Activated CD4-positive, alpha-beta T cell treated with anti-CD3 and anti-CD28 coated beads, Interleukin-2, Interleukin-4, amounts not matched to agents 100 ng/mL and 50 ng/mL, durations not matched to agents 16 hours and 8 hours (primary cell): ENCODE measurements around the gene PPCS.
"Not testable (repeated sequence)": the region's sequence is repeated elsewhere in the genome, so short reads cannot be mapped to it uniquely, and the experiment has no call there.

Experiments used
- DNase-seq: peaks from one replicate; pipeline ENCODE4 v3.0.0-alpha.2; 2020; ENCODE audit warnings: low spot score

Gene PPCS

DNA sequence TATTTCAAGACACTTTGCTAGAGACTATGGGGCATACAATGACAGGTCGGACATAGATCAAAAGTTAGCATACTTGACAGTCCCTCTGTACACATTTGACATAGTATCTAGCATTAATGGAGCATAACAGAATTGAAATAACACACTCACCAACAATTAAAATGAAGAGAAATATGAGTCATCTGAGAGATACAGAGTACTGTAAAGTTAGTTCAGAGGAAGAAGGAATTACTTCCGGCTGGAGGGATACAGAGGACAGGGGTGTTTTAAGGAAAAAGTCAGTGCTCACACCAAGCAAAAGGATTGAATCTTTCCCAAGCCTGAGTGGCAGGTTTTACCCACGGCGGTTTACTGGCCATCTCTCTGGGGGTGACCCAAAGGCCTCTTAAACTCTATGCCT, 3.0 kb upstream of the PPCS start:
- no peak for DNase-seq

DNA sequence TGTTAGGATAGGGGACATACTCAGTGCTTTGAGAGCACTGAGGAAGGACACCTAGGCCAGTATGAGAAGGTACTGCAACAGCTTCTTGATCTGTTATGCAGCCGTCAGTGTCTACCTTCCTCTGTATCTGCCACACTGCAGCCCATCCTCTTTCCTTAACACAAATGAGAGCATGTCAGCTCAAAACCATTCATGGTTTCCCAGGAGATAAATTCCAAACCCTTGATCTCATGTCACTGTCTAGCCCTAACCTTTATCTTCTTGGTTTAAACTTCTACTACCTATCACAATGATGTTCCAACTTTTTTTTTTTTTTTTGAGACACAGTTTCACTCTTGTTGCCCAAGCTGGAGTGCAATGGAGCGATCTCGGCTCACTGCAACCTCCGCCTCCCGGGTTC, 1.9 kb upstream of the PPCS start:
- no peak for DNase-seq

DNA sequence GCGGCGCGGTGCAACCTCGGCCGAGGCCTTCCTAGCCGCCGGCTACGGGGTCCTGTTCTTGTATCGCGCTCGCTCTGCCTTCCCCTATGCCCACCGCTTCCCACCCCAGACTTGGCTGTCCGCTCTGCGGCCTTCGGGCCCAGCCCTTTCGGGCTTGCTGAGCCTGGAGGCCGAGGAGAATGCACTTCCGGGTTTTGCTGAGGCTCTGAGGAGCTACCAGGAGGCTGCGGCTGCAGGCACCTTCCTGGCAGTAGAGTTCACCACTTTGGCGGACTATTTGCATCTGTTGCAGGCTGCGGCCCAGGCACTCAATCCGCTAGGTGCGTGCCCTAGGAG, 379 bp downstream of the PPCS start:
- peak; percentile 58 for DNase-seq

DNA sequence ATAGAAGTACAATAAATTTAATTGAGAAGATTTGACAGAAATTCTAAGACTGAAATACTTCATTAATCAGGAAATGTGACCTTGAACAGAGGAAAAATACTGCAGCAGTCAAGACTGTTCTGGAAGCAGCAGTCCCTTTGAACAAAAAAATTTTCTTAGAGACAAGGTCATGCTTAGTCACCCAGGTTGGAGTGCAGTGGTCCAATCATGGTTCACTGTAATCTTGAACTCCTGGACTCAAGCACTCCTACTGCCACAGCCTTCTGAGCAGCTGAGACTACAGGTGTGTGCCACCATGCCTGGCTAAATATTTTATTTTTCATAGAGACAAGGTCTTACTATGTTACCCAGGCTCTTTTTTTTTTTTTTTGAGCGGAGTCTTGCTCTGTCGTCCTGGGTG, 4.9 kb downstream of the PPCS start:
- no peak for DNase-seq

DNA sequence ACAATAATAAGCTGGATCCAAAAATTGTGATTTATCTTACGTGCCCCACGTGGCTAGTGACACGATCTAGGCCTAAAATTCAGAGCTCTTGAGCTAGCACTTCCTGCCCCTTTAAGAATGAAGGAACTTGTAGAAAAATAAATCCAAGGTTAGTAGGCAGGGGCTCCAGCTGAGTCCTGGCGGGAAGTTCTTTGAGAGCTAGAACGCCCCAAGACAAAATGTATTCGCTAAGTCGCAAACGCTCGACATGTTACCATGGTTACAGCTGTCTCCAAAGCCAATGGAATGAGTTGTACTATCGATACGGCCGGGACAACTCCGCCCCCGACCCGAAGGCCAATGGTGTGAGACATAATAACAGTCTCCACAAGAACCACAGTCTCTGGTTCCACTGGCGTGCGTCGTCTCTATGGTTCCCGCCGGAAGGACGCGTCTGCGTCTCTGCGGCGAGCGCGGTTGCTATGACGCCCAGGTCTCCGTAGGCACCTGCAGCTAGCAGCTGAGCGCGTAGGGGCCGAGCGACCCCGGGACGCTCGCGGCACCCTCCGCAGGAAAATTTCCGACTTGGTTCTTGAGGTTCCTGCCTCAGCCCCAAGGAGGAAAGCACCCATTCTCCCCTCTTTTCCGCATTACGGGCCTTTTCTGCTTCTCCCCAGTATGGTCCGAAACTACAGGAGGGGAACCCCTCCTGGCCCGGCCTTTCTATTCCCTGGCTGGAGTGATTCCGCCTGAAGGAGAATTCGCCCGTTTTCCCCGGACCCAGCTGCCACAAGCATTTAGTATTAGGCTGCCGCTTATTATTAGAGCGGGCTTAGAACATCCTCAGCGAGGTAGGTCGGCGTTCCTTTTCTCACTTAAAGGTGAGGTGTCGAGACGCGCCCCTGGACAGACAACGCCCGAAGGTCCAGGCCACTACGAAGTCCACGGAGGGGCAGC, 6.8 kb downstream of the PPCS start, which contains the start of gene CCDC30:
Gene CCDC30 (plus strand): TSS at position 459 of the 936 bp plus-strand sequence. CDS start 17,266 bp downstream, outside the sequence.
- DNase-seq = peak; percentile 98

DNA sequence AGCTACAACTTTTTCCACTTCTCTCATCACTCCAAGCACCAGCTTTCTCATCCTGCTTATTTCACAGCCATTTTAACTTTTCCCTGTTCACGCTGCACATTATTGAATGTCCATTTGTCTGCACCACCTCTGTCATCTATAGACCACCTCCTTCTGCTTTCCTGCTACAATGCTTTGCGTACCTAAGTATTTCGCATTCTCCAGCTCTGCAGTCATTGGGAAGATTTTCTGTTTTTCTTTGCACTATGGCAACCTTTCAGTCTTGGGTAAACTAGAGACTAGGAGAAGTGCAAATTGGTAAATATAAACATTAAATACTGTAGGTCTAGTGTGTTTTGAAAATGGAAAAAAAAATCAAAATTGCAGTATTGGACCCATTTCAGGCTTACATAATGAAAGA, 7.6 kb downstream of the PPCS start:
- no peak for DNase-seq

DNA sequence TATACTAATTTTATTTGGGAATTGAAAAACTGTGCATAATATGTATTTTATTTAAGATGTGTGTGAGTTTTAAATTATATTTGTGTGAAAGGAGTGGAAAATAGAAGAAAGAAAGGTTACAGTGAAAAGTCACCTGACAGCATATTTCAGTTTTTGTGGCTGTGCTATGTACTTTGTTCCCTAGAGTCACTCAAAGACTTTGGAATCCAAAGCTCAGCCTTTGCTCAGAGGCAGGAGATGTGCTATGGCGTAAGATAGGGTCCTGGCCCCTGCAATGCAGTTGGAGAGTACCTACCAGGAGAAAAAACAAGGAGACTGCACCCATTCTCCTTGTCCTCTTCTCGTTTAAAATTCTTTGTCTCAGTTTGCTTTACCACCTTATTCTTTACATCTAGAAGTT, 9.7 kb downstream of the PPCS start:
- DNase-seq = no peak

DNA sequence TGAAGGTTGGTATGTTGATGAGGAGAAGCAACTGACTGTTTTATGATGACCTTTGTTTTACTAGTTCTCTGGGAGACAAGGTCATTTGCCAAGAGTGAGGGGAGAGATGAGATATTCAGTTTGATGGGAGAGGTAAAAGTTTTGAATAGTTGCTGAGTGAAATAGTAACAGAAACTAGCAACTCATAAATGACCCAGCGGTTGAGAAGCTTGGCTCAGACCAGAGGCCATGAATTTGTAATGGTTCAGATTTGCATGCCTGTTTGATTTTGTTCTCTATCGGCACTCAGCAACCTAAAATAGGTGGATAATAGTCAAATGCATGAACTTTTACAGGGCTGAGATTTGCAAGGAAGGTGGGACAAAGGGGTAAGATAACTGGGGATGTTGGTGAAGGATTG, 13.4 kb downstream of the PPCS start:
- no peak for DNase-seq

DNA sequence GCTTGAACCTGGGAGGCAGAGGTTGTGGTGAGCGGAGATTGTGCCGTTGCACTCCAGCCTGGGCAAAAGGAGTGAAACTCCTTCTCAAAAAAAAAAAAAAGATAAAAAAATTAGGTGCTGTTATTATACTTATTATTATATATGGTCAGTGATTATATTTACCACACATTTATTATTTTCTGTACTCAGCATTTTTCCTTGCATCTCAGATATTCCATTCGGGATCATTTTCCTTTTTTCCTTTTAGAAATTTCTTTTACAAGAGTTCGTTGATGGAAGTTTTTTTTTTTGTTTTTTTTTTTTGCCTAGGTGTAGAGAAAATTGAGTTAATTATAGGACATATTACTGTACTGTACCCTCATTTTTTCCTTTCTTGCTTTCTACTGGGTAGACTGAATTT, 20.3 kb downstream of the PPCS start:
- DNase-seq = no peak

DNA sequence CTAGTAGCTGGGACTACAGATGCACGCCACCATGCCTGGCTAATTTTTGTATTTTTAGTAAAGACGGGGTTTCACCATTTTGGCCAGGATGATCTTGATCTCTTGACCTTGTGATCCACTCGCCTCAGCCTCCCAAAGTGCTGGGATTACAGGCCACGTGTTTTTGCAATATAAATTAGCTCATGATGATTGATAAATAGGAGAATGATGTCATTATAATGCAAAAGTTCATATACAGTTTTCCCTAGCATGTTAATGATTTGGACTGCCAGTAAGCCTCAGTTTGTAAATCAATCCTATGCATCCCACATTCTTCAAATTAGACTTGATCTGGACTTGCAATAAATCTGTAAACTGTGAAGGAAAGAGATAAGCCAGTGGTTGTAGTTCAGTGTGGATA, 21.0 kb downstream of the PPCS start:
- not testable (repeated sequence) for DNase-seq

DNA sequence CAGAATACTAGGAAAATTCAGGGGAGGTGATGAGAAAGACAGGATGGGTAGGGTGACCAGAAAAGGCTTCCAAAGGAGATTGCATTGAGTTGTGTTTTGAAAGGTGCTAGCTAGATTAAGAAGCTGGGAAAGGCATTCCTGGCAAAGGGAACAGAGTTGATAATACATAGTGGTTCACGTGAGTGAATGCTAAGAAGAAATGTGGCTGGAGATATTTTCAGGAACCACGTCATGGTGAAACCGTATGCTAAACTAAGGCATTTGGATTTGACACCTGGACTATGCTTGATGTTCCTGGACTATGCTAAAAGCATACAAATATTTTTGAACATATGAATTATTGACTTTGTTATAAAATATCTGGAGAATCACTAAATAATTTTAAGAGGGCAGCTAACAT, 21.4 kb downstream of the PPCS start:
- DNase-seq = no peak

DNA sequence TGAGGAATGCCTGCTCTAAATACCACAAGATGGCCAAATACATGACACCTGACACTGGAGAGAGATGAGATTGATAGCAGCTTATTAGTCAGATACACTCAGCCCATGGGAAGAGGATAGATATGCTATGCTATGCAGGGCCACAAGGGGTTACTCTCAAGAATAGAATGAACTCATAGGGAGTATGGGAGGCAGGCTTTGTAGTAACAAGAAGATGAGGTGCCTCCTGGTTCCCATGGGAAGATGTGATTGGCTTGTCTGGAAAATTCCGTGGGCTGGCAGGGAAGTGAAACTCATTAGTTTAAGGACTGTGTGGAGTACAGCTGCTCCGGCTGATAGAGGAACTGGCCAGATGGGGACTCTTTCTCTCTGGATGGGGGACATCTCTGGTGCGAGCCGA, 23.3 kb downstream of the PPCS start:
- no peak for DNase-seq

DNA sequence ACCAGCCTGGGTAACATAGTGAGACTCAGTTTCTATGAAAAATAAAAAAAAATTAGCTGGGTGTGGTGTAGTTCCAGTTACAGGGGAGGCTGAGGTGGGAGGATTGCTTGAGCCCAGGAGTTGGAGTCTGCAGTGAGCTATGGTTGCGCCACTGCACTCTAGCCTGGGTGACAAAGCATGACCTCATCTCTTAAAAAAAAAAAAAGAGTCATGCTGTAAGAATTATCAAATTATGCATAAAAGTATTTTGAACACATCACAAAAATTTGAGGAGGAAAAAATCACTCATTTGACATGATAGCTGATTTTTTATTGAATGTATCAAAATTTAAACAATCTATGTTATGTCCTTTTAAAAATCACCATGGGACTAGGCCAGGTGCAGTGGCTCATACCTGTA, 24.6 kb downstream of the PPCS start:
- no peak for DNase-seq

DNA sequence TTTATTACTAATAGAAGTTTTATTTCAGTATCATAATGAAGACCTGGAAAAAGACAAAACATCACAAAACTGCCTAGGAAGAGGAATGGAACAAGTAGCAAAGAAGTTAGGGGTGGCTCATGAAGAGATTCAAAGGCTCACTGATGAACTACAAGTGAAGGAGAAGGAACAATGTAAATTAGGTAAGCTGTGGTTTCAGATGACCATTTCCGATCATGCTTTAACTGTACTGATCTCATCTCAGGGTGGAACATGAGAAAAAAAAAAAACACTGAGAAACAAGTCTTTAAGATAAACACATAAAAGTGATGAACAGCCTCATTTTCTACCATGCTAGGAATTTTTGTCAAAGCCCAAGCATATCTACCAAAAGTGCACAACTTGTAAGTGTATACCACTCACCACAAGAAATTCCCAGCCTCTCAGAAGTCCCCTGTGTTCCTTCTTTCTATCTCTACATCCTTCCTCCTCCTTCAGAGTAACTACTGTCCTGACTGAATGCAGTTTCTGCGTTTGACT, 26.4 kb downstream of the PPCS start:
- no peak for DNase-seq

DNA sequence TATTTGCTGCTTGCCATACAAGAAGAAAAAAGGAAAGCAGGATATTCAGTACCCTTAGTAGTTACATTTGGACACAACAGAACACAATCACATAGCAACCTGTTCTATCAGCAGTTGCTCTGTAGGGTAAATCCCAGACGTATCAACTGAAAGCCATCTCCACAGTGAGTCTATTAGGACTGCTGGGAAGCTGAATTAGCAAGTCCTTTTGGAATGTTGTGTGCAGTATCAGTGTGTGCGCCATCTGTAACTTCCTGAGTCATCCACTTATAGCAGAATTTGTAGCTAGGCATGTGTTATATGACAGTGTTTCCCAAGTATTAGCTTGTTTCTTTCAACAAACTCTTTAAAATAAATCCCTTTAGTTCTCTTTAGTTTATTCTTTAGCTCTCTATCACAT, 28.0 kb downstream of the PPCS start:
- no peak for DNase-seq

DNA sequence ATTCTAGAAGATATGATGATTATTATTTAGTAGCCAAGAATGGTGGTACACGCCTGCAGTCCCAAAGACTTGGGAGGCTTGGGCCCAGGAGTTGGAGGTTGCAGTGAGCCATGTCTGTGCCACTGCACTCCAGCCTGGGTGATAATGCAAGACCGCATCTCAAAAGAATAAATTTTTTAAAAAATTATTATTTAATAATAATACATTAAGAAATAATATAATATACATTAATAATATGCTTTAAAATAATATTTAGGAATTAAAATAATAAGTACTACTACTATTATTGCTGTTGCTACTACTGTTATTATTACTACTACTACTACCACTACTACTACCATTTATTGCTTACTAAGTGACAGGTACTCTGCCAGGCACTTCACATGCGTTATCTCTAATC, 33.9 kb downstream of the PPCS start:
- no peak for DNase-seq

DNA sequence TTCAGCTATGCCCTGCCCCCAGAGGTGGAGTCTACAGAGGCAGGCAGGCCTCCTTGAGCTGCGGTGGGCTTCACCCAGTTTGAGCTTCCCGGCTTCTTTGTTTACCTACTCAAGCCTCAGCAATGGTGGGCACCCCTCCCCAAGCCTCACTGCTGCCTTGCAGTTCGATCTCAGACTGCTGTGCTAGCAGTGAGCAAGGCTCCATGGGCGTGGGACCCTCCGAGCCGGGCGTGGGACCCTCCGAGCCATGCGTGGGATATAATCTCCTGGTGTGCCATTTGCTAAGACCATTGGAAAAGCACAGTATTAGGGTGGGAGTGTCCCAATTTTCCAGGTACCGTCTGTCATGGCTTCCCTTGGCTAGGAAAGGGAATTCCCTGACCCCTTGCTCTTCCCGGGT, 45.7 kb downstream of the PPCS start:
- DNase-seq = not testable (repeated sequence)

DNA sequence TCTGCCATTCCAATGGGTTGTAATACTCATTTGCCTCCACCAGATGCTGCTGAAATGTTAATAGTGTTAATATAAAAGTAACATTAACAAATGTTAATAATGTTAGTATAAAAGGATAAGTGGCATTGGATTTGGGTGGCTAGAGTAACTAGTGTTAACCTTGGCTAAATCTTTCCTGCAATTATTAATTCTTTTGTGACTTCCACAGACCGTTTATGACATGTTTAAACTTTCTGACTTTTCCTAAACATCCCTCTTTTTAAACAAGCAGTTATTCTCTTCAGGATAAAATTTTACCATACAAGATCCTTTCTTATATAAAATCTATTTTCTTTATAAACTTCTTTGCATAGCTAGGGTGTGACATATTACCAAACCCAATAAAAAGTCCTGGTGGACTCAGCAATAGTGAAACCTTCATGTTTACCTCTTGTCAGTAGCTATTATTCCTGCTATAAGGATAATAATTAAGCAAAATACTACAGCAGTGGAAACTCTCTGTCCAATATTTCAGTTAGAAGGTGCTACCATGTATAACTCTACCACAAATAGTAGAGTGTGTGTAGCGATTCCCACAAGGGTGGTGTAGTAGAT, 48.3 kb downstream of the PPCS start:
- no peak for DNase-seq

DNA sequence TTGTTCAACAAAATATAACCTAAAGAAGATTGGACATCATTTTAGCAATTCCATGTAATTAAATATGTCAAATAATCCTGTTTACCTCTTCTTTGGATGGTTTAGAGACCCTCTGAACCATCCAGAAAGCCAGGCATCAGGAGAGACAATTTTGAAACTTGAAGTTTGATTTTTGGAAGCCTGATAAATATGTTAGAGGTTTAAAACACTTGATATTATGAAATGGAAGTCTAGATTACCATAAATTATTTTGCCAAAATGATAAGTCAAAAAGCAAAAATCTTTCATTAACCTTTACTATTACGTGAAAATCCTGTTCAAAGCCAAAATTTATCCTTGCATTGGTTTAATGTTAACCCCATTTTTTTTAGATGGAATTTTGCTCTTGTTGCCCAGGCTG, 50.2 kb downstream of the PPCS start:
- DNase-seq = no peak
